Neuronal stem cell (in vitro differentiated cells): Measurements from ENCODE around the gene C19orf47.

Experiments used
- DNase-seq: peaks from one replicate; pipeline ENCODE4 v3.0.0-alpha.2; 2013; ENCODE audit warnings: low spot score
- H2AFZ ChIP-seq: one replicate; pipeline ENCODE4 v1.6.1; 2013; ENCODE audit warnings: mild to moderate bottlenecking, low read length, inconsistent platforms
- H2AK5ac ChIP-seq: 2 replicates; pipeline ENCODE4 v1.6.1; 2013; ENCODE audit warnings: low read depth, mild to moderate bottlenecking, inconsistent platforms, low read length, moderate library complexity, mixed read lengths
- H2BK120ac ChIP-seq: 2 replicates; pipeline ENCODE4 v1.6.1; 2013; ENCODE audit warnings: low read depth, mild to moderate bottlenecking, inconsistent platforms, low read length, moderate library complexity, mixed read lengths
- H2BK12ac ChIP-seq: one replicate; pipeline ENCODE4 v1.6.1; 2013; ENCODE audit warnings: low read length, inconsistent platforms
- H2BK15ac ChIP-seq: 2 replicates; pipeline ENCODE4 v1.6.1; 2013; ENCODE audit warnings: mild to moderate bottlenecking, low read length, inconsistent platforms, mixed read lengths
- H2BK5ac ChIP-seq: one replicate; pipeline ENCODE4 v1.6.1; 2013; ENCODE audit warnings: inconsistent platforms, mild to moderate bottlenecking, low read length, moderate library complexity
- H3K14ac ChIP-seq: one replicate; pipeline ENCODE4 v1.6.1; 2013; ENCODE audit warnings: low read length, inconsistent platforms
- H3K18ac ChIP-seq: 2 replicates; pipeline ENCODE4 v1.6.1; 2013; ENCODE audit warnings: low read length, inconsistent platforms
- H3K23ac ChIP-seq: 2 replicates; pipeline ENCODE4 v1.6.1; 2013; ENCODE audit warnings: low read depth, mild to moderate bottlenecking, mixed read lengths, low read length, inconsistent platforms; ENCODE audit not compliant: poor library complexity
- H3K27ac ChIP-seq: replicated peaks from 3 replicates; pipeline ENCODE4 v1.5.1; 2013; ENCODE audit warnings: low read length, inconsistent platforms
- H3K27me3 ChIP-seq, 3 experiments: 2 replicates each; pipeline ENCODE4 v1.6.1; 2013; ENCODE audit warnings: low read length in 3 of 3, mild to moderate bottlenecking in 2 of 3, inconsistent platforms in 1 of 3, low read depth in 1 of 3, mixed read lengths in 1 of 3, moderate library complexity in 1 of 3; ENCODE audit not compliant: control insufficient read depth in 3 of 3, insufficient read depth in 3 of 3
- H3K36me3 ChIP-seq, 2 donors: replicated peaks in 1 of 2; 2 replicates each; pipeline ENCODE4 v1.6.1; 2013; ENCODE audit warnings: low read length in 2 of 2; ENCODE audit not compliant: control insufficient read depth in 2 of 2, insufficient read depth in 2 of 2
- H3K4ac ChIP-seq: 2 replicates; pipeline ENCODE4 v1.6.1; 2013; ENCODE audit warnings: inconsistent platforms, mild to moderate bottlenecking, low read length, moderate library complexity
- H3K4me1 ChIP-seq, 2 donors: 1 replicate in 1 of 2; 2 replicates in 1 of 2; pipeline ENCODE4 v1.6.1; 2013; ENCODE audit warnings: low read length in 2 of 2, low read depth in 1 of 2; ENCODE audit not compliant: control insufficient read depth in 2 of 2, insufficient read depth in 1 of 2
- H3K4me2 ChIP-seq: one replicate; pipeline ENCODE4 v1.6.1; 2013; ENCODE audit warnings: mild to moderate bottlenecking, low read length, inconsistent platforms; ENCODE audit not compliant: insufficient read depth, poor library complexity, severe bottlenecking
- H3K4me3 ChIP-seq, 2 donors: 2 replicates each; pipeline ENCODE4 v1.5.1; 2013; ENCODE audit warnings: low read length in 2 of 2, mild to moderate bottlenecking in 2 of 2, inconsistent platforms in 1 of 2, moderate library complexity in 1 of 2
- H3K79me1 ChIP-seq: one replicate; pipeline ENCODE4 v1.6.1; 2013; ENCODE audit warnings: low read depth, mild to moderate bottlenecking, inconsistent platforms, low read length, moderate library complexity
- H3K9ac ChIP-seq: one replicate; pipeline ENCODE4 v1.6.1; 2013; ENCODE audit warnings: mild to moderate bottlenecking, low read depth, low read length, inconsistent platforms; ENCODE audit not compliant: poor library complexity
- H3K9me3 ChIP-seq, 2 donors: replicated peaks in 1 of 2; 2 replicates each; pipeline versions ENCODE3 to v1.6.1; 2013; ENCODE audit warnings: low read length in 2 of 2, mild to moderate bottlenecking in 2 of 2, inconsistent platforms in 1 of 2, low read depth in 1 of 2, mixed read lengths in 1 of 2, moderate library complexity in 1 of 2; ENCODE audit not compliant: control insufficient read depth in 2 of 2, insufficient read depth in 1 of 2
- H4K8ac ChIP-seq: one replicate; pipeline ENCODE4 v1.6.1; 2013; ENCODE audit warnings: low read depth, mild to moderate bottlenecking, inconsistent platforms, low read length, moderate library complexity
- H4K91ac ChIP-seq: one replicate; pipeline ENCODE4 v1.6.1; 2013; ENCODE audit warnings: low read length, low read depth, mild to moderate bottlenecking, inconsistent platforms; ENCODE audit not compliant: poor library complexity
- WGBS, 2 donors: extraction: QIAGEN DNeasy Blood & Tissue Kit; methylation state at CpG; one replicate each; pipeline ENCODE4 v1.1.7; 2013; ENCODE audit warnings: missing lambda C conversion rate in 2 of 2, mixed read lengths in 1 of 2; ENCODE audit not compliant: insufficient read length in 2 of 2, insufficient replicate concordance in 1 of 2; ENCODE audit errors: extremely low coverage in 2 of 2; 5-methylcytosine and 5-hydroxymethylcytosine counted together

Gene C19orf47

GRCh38 chr19:40390084-40390742 is 42.0 kb upstream of the C19orf47 start, which contains the start of gene HIPK4:
Gene HIPK4, minus strand, starts transcription at chr19:40390181. Its CDS starts 279 bp downstream, at chr19:40389902.
- no CpG with 5 or more reads among the region's 10 CpGs for WGBS, 2 donors
- no peak for DNase-seq

DNA sequence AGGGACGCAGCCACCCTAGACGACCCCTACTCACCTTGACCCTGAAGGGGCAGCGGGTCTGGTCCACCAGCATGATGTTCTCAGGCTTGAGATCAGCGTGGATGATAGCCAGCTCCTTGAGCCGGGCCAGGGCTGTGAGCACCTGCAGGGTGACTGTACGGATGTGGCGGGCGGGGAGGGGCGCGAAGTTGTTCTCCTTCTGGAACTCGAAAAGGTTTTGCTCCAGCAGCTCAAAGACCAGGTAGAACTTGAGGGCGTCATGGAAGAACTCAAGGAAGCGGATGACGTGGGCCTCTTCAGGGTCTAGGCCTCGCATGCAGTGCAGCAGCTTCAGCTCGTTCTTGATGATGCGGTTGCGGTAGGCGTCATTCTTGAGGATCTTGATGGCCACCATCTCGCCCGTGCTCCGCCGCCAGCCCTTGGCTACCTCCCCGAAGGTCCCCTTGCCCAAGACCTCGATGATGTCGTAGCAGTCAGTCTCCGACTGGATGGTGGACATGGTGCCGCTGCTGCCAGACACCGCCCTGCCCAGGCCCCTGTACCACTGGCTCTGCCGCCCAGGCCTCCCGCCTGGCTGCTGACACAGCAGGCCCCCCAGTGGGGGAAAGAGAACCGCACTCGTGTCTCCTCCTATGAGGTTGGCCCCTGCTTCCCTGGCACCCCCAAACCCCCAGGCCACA is 41.3 kb upstream of the C19orf47 start:
- H3K9me3 ChIP-seq = no peaks in the 10 kb centered on the region
- no peak for DNase-seq
- H3K4me2 ChIP-seq = no peak overlapping the region
- WGBS, 2 donors = no CpG with 5 or more reads among the region's 33 CpGs
- H3K27me3 ChIP-seq = peaks cover 0 to 5% (median 0%) of the 10 kb centered on the region in 3 experiments
- H3K4me1 ChIP-seq = no peaks in the 10 kb centered on the region
- no peak overlapping the region for H4K8ac ChIP-seq
- no peak overlapping the region for H2BK120ac ChIP-seq
- H2BK12ac ChIP-seq = peak overlapping the region; percentile 2
- H3K23ac ChIP-seq = peak overlapping the region; percentile 34
- H3K79me1 ChIP-seq = no peaks in the 10 kb centered on the region
- H3K4me3 ChIP-seq = no peak overlapping the region
- H3K18ac ChIP-seq = peak overlapping the region; percentile 64
- no peaks in the 10 kb centered on the region for H3K36me3 ChIP-seq
- no peak overlapping the region for H3K9ac ChIP-seq
- peak overlapping the region; percentile 54 for H2AK5ac ChIP-seq
- no peak overlapping the region for H3K27ac ChIP-seq
- H4K91ac ChIP-seq = no peak overlapping the region
- peak overlapping the region; percentile 48 for H2BK5ac ChIP-seq
- peak overlapping the region; percentile 56 for H3K14ac ChIP-seq
- H2AFZ ChIP-seq = no peak overlapping the region
- H3K4ac ChIP-seq = peak overlapping the region; percentile 84
- no peak overlapping the region for H2BK15ac ChIP-seq

More at GRCh38 chr19:40390084-40390742, 42.0 kb upstream of the C19orf47 start, which contains the start of gene HIPK4:
- H3K9ac ChIP-seq = peak within 1 kb of the TSS; percentile 44
- H4K8ac ChIP-seq = no peak within 1 kb of the TSS
- H2BK120ac ChIP-seq = no peak within 1 kb of the TSS
- H3K27me3 ChIP-seq = peaks cover 0 to 5% (median 0%) of the 10 kb centered on the region in 3 experiments
- no peak within 1 kb of the TSS for H2BK15ac ChIP-seq
- no peak within 1 kb of the TSS for H3K27ac ChIP-seq
- no peaks in the 10 kb centered on the region for H3K36me3 ChIP-seq
- no peaks in the 10 kb centered on the region for H3K4me1 ChIP-seq
- H3K23ac ChIP-seq = peak within 1 kb of the TSS; percentile 34
- peak within 1 kb of the TSS; percentile 56 for H3K14ac ChIP-seq
- H3K4me2 ChIP-seq = no peak within 1 kb of the TSS
- peak within 1 kb of the TSS; percentile 64 for H3K18ac ChIP-seq
- H4K91ac ChIP-seq = no peak within 1 kb of the TSS
- no peak within 1 kb of the TSS for H2AFZ ChIP-seq
- H2AK5ac ChIP-seq = peak within 1 kb of the TSS; percentile 54
- H2BK5ac ChIP-seq = peak within 1 kb of the TSS; percentile 48
- peak within 1 kb of the TSS; percentile 84 for H3K4ac ChIP-seq
- no peaks in the 10 kb centered on the region for H3K9me3 ChIP-seq
- H2BK12ac ChIP-seq = peak within 1 kb of the TSS; percentile 2
- no peak within 1 kb of the TSS for H3K4me3 ChIP-seq
- no peaks in the 10 kb centered on the region for H3K79me1 ChIP-seq

GRCh38 chr19:40388481-40388880 is 40.3 kb upstream of the C19orf47 start:
- no peak overlapping the region for H2BK15ac ChIP-seq
- no peak overlapping the region for H4K8ac ChIP-seq
- peak overlapping the region; percentile 11 for H3K18ac ChIP-seq
- DNase-seq = no peak
- no peak overlapping the region for H3K4me2 ChIP-seq
- no peak overlapping the region for H3K14ac ChIP-seq
- no CpG with 5 or more reads among the region's 3 CpGs for WGBS, 2 donors
- H3K9ac ChIP-seq = no peak overlapping the region
- no peak overlapping the region for H3K27ac ChIP-seq
- no peak overlapping the region for H3K23ac ChIP-seq
- no peak overlapping the region for H3K4me3 ChIP-seq
- no peaks in the 10 kb centered on the region for H3K79me1 ChIP-seq
- H3K4me1 ChIP-seq = no peaks in the 10 kb centered on the region
- H2AK5ac ChIP-seq = no peak overlapping the region
- H2BK12ac ChIP-seq = no peak overlapping the region
- no peaks in the 10 kb centered on the region for H3K9me3 ChIP-seq
- no peak overlapping the region for H3K4ac ChIP-seq
- H2BK120ac ChIP-seq = no peak overlapping the region
- H4K91ac ChIP-seq = no peak overlapping the region
- no peak overlapping the region for H2BK5ac ChIP-seq
- no peaks in the 10 kb centered on the region for H3K36me3 ChIP-seq
- H2AFZ ChIP-seq = no peak overlapping the region
- H3K27me3 ChIP-seq = peaks cover 0 to 5% (median 0%) of the 10 kb centered on the region in 3 experiments

DNA sequence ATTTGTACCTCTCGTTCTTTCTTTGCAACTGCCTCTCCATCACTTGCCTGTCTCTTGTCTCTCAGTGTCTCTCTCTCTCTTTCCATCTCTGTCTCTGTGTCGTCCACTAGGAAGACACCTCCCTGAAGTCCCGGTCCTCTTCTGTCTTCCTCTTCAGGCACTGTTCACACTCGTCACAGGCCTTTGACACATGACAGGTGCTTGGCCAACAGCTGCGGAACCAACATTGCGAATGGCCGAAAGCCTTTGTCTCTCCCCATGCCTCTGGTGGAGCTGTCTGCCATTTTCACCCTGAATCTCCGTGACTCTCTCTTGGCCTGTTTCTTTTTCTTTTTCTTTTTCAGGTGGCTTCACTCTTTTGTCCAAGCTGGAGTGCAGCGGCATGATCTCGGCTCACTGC is 39.0 kb upstream of the C19orf47 start:
- H4K8ac ChIP-seq = no peak overlapping the region
- no peak overlapping the region for H2BK12ac ChIP-seq
- WGBS, 2 donors = no CpG with 5 or more reads among the region's 10 CpGs
- H3K27ac ChIP-seq = no peak overlapping the region
- no peak overlapping the region for H4K91ac ChIP-seq
- peaks cover 0 to 2% (median 0%) of the 10 kb centered on the region in 3 experiments for H3K27me3 ChIP-seq
- no peak overlapping the region for H3K14ac ChIP-seq
- H3K9ac ChIP-seq = no peak overlapping the region
- H3K79me1 ChIP-seq = no peaks in the 10 kb centered on the region
- H2BK5ac ChIP-seq = no peak overlapping the region
- no peak overlapping the region for H2AFZ ChIP-seq
- H2BK120ac ChIP-seq = no peak overlapping the region
- H3K4me1 ChIP-seq = no peaks in the 10 kb centered on the region
- H2BK15ac ChIP-seq = no peak overlapping the region
- no peak overlapping the region for H3K4me2 ChIP-seq
- no peak overlapping the region for H3K4ac ChIP-seq
- H3K4me3 ChIP-seq = no peak overlapping the region
- H3K18ac ChIP-seq = no peak overlapping the region
- DNase-seq = no peak
- no peaks in the 10 kb centered on the region for H3K36me3 ChIP-seq
- H3K23ac ChIP-seq = no peak overlapping the region
- H2AK5ac ChIP-seq = no peak overlapping the region
- no peaks in the 10 kb centered on the region for H3K9me3 ChIP-seq
